MCF 10A (cell line): ENCODE data around the gene ERBB2. TPM values are rescaled to one million over a fixed set of nuclear protein-coding genes. Genes with fewer than 3 reads are reported as not detected.
"Not testable (repeated sequence)": the region's sequence is repeated elsewhere in the genome, so short reads cannot be mapped to it uniquely, and the experiment has no call there.

ENCODE experiments used
- BruUV-seq: library from RNA; stranded (reverse); fragments of 400-500 nt; replicated peaks from 2 replicates; lab custom pipeline; 2021; lab: Mats Ljungman, UMichigan
- CTCF ChIA-PET: fragments of 300-600 bp; sonication (Branson Sonifier 250); formaldehyde crosslinking; extraction: SDS; loops from one replicate; lab custom pipeline; 2021; ENCODE audit warnings: antibody characterized with exemption, inconsistent platforms; lab: Yijun Ruan, JAX
- POLR2A ChIA-PET: fragments of 300-600, 350-650 bp; sonication (Branson Sonifier 250); formaldehyde crosslinking; extraction: SDS; loops from one replicate; lab custom pipeline; 2020; ENCODE audit warnings: antibody characterized with exemption, inconsistent platforms; lab: Yijun Ruan, JAX
- DNase-seq: peaks from one replicate; pipeline ENCODE4 v3.0.0-alpha.2; 2018; ENCODE audit not compliant: unreplicated experiment
- H3K27ac Mint-ChIP-seq: one replicate; pipeline ENCODE4 v1.8.0; 2022; ENCODE audit warnings: mild to moderate bottlenecking, low read depth, mixed read lengths; ENCODE audit not compliant: unreplicated experiment
- H3K27me3 Mint-ChIP-seq: one replicate; pipeline ENCODE4 v1.8.0; 2022; ENCODE audit warnings: mixed read lengths; ENCODE audit not compliant: insufficient read depth, unreplicated experiment
- H3K36me3 Mint-ChIP-seq: one replicate; pipeline ENCODE4 v1.8.0; 2022; ENCODE audit warnings: mild to moderate bottlenecking, moderate library complexity, mixed read lengths; ENCODE audit not compliant: insufficient read depth, unreplicated experiment
- H3K4me1 Mint-ChIP-seq: one replicate; pipeline ENCODE4 v1.8.0; 2022; ENCODE audit warnings: mixed read lengths; ENCODE audit not compliant: insufficient read depth, unreplicated experiment
- H3K4me3 Mint-ChIP-seq: one replicate; pipeline ENCODE4 v1.8.0; 2022; ENCODE audit warnings: mild to moderate bottlenecking, moderate library complexity, mixed read lengths; ENCODE audit not compliant: unreplicated experiment
- H3K9me3 Mint-ChIP-seq: one replicate; pipeline ENCODE4 v1.8.0; 2022; ENCODE audit warnings: mixed read lengths; ENCODE audit not compliant: unreplicated experiment
- intact Hi-C: fragments of 100-400 bp; cut with micrococcal nuclease; formaldehyde crosslinking; loops from 2 replicates; pipeline ENCODE4 v1.14.1; 2022
- total RNA-seq: library from RNA; stranded (reverse); gene quantifications from 2 replicates; pipeline ENCODE4 v1.2.3, GENCODE V29; 2022
- TF ChIP-seq, protein P1 (sequence below): fragments of 200-600 bp; IDR thresholded peaks from one replicate; pipeline ENCODE4 v1.8.0; 2022; ENCODE audit warnings: antibody characterized with exemption, mild to moderate bottlenecking; ENCODE audit not compliant: unreplicated experiment

The ERBB2 gene
- total RNA-seq, 1 experiment from 2014 or later, result 33.7 TPM

DNA sequence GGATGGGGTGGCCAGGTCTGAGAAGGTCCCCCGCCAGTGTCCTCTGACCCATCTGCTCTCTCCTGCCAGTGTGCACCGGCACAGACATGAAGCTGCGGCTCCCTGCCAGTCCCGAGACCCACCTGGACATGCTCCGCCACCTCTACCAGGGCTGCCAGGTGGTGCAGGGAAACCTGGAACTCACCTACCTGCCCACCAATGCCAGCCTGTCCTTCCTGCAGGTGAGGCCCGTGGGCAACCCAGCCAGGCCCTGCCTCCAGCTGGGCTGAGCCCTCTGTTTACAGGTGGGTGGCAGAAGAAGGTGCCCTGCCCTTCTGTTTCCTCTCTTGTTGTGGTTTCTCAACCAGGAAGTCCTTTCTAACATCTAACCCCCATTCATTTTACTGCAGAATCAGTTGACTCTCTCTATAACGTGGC lies 7.1 kb downstream of the ERBB2 start:
- Mint-ChIP-seq H3K4me3 (no peak overlapping the region), H3K9me3 (no peaks in the 10 kb centered on the region), H3K36me3 (peaks cover 50% of the 10 kb centered on the region), H3K27ac (no peak overlapping the region), H3K27me3 (no peaks in the 10 kb centered on the region), H3K4me1 (peaks cover 16% of the 10 kb centered on the region)
- BruUV-seq, result no TSS peak
- POLR2A ChIA-PET, result interaction anchor here (1.7 kb wide), 1 partner anchor 9 kb away, joined by 4 read pairs; no protein-coding TSS in a partner anchor
- TF ChIP-seq, protein P1, sequence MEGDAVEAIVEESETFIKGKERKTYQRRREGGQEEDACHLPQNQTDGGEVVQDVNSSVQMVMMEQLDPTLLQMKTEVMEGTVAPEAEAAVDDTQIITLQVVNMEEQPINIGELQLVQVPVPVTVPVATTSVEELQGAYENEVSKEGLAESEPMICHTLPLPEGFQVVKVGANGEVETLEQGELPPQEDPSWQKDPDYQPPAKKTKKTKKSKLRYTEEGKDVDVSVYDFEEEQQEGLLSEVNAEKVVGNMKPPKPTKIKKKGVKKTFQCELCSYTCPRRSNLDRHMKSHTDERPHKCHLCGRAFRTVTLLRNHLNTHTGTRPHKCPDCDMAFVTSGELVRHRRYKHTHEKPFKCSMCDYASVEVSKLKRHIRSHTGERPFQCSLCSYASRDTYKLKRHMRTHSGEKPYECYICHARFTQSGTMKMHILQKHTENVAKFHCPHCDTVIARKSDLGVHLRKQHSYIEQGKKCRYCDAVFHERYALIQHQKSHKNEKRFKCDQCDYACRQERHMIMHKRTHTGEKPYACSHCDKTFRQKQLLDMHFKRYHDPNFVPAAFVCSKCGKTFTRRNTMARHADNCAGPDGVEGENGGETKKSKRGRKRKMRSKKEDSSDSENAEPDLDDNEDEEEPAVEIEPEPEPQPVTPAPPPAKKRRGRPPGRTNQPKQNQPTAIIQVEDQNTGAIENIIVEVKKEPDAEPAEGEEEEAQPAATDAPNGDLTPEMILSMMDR, result no peak
- DNase-seq, result no peak
- CTCF ChIA-PET, result interaction anchor here (0.8 to 2.4 kb wide), 3 partner anchors 9 to 85 kb away, joined by 3 to 8 read pairs (median 3); no protein-coding TSS in a partner anchor
- intact Hi-C loops, result no loop called here

GRCh38 chr17:39709319-39709997 lies 9.6 kb downstream of the ERBB2 start:
- H3K4me1 Mint-ChIP-seq, result peaks cover 11% of the 10 kb centered on the region
- ChIA-PET CTCF (interaction anchor here (0.9 to 2.4 kb wide), 3 partner anchors 9 to 88 kb away, joined by 4 to 8 read pairs (median 5); no protein-coding TSS in a partner anchor), POLR2A (interaction anchor here (0.6 to 1.4 kb wide), 2 partner anchors 9 to 21 kb away, joined by 3 to 5 read pairs; partner anchors contain the start of gene ERBB2)
- H3K4me3 Mint-ChIP-seq, result no peak overlapping the region
- BruUV-seq, result no TSS peak
- intact Hi-C loops, result no loop called here
- H3K36me3 Mint-ChIP-seq, result peaks cover 56% of the 10 kb centered on the region
- H3K27me3 Mint-ChIP-seq, result no peaks in the 10 kb centered on the region
- no peak overlapping the region for H3K27ac Mint-ChIP-seq
- no peak for DNase-seq
- TF ChIP-seq, protein P1, result no peak
- H3K9me3 Mint-ChIP-seq, result no peaks in the 10 kb centered on the region

DNA sequence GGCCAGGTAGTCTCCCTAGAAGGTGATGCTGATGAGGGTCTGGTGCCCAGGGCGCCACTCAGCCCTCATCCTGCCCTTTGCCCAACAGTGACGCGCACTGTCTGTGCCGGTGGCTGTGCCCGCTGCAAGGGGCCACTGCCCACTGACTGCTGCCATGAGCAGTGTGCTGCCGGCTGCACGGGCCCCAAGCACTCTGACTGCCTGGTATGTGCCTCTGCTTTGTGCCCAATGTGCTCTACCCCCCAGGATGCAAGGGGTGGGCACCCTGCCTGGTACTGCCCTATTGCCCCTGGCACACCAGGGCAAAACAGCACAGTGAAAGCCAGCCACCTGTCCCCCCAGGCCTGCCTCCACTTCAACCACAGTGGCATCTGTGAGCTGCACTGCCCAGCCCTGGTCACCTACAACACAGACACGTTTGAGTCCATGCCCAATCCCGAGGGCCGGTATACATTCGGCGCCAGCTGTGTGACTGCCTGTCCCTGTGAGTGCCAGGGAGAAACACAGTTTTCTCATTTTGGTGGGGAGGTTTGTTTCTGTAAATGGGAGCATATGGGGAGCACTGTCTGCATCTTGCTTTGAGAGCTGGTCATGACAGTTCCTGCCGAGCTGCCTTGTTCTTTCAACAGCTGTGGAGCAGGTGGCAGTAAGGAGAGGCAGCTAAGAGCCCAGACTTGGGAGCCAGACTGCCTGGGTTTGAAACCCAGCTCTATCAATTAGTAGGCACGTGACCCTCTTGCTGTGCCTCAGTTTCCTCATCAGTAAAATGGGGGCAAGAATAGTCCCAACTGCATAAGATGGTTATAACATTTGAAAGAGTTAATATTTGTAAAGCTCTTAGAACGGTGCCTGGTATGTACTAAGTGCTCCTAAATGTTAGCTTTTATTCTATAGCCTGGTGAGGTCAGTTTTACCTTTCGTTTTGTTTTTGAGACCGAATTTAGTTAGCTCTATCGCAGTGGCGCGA lies 10.4 kb downstream of the ERBB2 start:
- intact Hi-C loops, result no loop called here
- TF ChIP-seq, protein P1, result no peak
- ChIA-PET CTCF (interaction anchor here (0.7 to 1.1 kb wide), 4 partner anchors 9 to 306 kb away, joined by 3 to 5 read pairs (median 4); no protein-coding TSS in a partner anchor), POLR2A (interaction anchor here (0.6 to 1.2 kb wide), 3 partner anchors 10 to 22 kb away, joined by 3 to 6 read pairs (median 3); partner anchors contain the start of genes ERBB2 and MIEN1)
- Mint-ChIP-seq H3K9me3 (no peaks in the 10 kb centered on the region), H3K27ac (no peak overlapping the region), H3K27me3 (no peaks in the 10 kb centered on the region), H3K4me1 (peaks cover 5% of the 10 kb centered on the region), H3K4me3 (no peak overlapping the region), H3K36me3 (peaks cover 64% of the 10 kb centered on the region)
- DNase-seq, result no peak
- no TSS peak for BruUV-seq

GRCh38 chr17:39711071-39711470 lies 11.2 kb downstream of the ERBB2 start:
- H3K4me3 Mint-ChIP-seq, intact Hi-C loops, H3K9me3 Mint-ChIP-seq, H3K27me3 Mint-ChIP-seq, H3K27ac Mint-ChIP-seq, H3K4me1 Mint-ChIP-seq, BruUV-seq, DNase-seq: not testable (repeated sequence)
- peaks cover 67% of the 10 kb centered on the region for H3K36me3 Mint-ChIP-seq
- POLR2A ChIA-PET, result interaction anchor here (0.9 to 1.2 kb wide), 2 partner anchors 11 to 19 kb away, joined by 3 to 6 read pairs; partner anchors contain the start of genes ERBB2 and MIEN1
- CTCF ChIA-PET, result interaction anchor here (0.6 to 1.1 kb wide), 5 partner anchors 10 to 305 kb away, joined by 3 to 5 read pairs (median 4); no protein-coding TSS in a partner anchor
